Stimulated activated naive CD4-positive, alpha-beta T cell (primary cell): ENCODE measurements around the gene HSF2.

Experiments
- DNase-seq, 6 experiments: peaks; one replicate each; lab custom pipeline; 2025; lab: John Stamatoyannopoulos, UW

HSF2 gene

GRCh38 chr6:122399348-122400120 is at the start of gene HSF2:
TSS of gene HSF2 (plus strand) at chr6:122399652. CDS start at chr6:122399738, 86 bp downstream.
- peak; percentile 87 to 94 (median 92) for DNase-seq

- no peak for DNase-seq
Observed at GRCh38 chr6:122352981-122353664, 46.3 kb upstream of the HSF2 start.

- no peak for DNase-seq
Observed at GRCh38 chr6:122360809-122361208, 38.6 kb upstream of the HSF2 start.

- DNase-seq: no peak
Observed at GRCh38 chr6:122361314-122361979, 38.0 kb upstream of the HSF2 start.

- no peak for DNase-seq
Observed at GRCh38 chr6:122363769-122364483, 35.5 kb upstream of the HSF2 start.

- no peak for DNase-seq
Observed at GRCh38 chr6:122365775-122366403, 33.6 kb upstream of the HSF2 start.

- no peak for DNase-seq
Observed at GRCh38 chr6:122367171-122367570, 32.3 kb upstream of the HSF2 start.

- no peak for DNase-seq
Observed at GRCh38 chr6:122369536-122369935, 29.9 kb upstream of the HSF2 start.

- no peak for DNase-seq
Observed at GRCh38 chr6:122372647-122373046, 26.8 kb upstream of the HSF2 start.

GRCh38 chr6:122374307-122374706 is 25.1 kb upstream of the HSF2 start:
- no peak for DNase-seq

- DNase-seq: no peak
Observed at GRCh38 chr6:122376246-122376645, 23.2 kb upstream of the HSF2 start.

- peak in 5 of 6 experiments; percentile 47 to 74 (median 57) for DNase-seq
Observed at GRCh38 chr6:122381494-122382265, 17.8 kb upstream of the HSF2 start.

GRCh38 chr6:122385857-122386612 is 13.4 kb upstream of the HSF2 start:
- DNase-seq: no peak

- DNase-seq: no peak
Observed at GRCh38 chr6:122388945-122389344, 10.5 kb upstream of the HSF2 start.

GRCh38 chr6:122389704-122390372 is 9.6 kb upstream of the HSF2 start:
- DNase-seq: no peak

- DNase-seq: no peak
Observed at GRCh38 chr6:122392564-122393350, 6.7 kb upstream of the HSF2 start.

GRCh38 chr6:122393351-122393896 is 6.0 kb upstream of the HSF2 start:
- DNase-seq: no peak

- no peak for DNase-seq
Observed at GRCh38 chr6:122394016-122394415, 5.4 kb upstream of the HSF2 start.

GRCh38 chr6:122399055-122399347 is 451 bp upstream of the HSF2 start:
- no peak for DNase-seq
